Activated naive CD8-positive, alpha-beta T cell treated with anti-CD3 and anti-CD28 coated beads, Interleukin-2, amount 50 U/mL, for 16 hours (primary cell): ENCODE measurements around the gene YIPF5.

ENCODE experiments used
- DNase-seq: peaks from one replicate; pipeline ENCODE4 v3.0.0-alpha.2; 2020; ENCODE audit warnings: low read depth, low spot score

Gene YIPF5

DNA sequence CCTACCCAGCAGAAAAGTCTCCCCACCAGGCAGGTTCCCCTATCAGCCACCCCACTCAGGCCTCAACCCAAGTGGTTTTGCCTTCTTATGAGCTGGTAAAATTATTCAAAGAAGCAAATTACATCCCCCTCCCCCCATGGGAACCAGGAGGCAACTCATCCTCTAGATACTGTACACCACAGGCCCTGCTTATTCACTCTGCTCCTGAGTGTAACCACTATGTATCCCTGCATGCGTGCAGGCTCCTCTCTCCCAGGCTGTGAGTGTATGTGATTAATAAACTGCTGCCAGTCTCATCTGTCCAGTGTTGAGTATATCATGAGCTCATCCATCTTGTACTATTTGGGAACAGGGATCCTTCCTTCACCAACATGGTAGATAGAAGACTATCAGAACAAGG lies 8.8 kb upstream of the YIPF5 start:
- no peak for DNase-seq

DNA sequence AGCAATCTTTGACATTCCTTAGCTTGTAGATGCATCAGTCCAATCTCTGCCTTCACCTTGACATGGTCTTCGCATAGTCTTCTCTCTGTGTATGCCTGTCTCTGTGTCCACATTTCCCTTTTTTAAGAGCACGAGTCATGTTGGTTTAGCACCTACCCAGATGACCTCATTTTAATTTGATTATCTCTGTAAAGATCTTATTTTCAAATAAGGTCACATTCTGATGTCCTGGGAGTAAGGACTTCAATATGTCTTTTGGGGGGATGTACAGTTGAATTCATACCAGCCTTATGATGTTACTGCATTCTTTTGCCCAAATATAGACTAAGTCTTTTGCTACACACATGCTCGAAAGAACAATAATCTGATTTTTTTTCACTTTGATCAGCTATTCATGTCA lies 7.1 kb upstream of the YIPF5 start:
- DNase-seq, result no peak

GRCh38 chr5:144173766-144174165 lies 3.3 kb upstream of the YIPF5 start:
- DNase-seq, result no peak

- DNase-seq, result no peak
These were observed 569 bp downstream of the YIPF5 start for GRCh38 chr5:144169904-144170275.

DNA sequence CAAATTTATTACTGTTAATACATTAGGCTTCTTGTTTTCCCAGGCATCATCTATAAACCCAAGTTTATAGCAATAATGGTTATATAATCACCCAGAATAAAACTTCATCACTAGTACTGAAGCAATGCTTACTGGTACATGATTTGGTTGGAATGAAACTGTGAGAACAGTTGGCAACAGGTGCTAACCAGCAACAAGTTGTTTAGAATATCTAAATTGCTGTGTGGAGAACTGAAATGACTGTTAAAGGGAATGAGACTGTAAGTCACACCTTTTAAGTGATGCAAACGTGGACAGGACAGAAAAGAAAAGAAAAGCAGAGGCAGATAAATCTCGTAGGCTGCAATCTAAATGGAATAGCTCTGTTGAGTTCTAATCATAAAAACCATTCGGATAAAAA lies 2.5 kb downstream of the YIPF5 start:
- no peak for DNase-seq

GRCh38 chr5:144166696-144167095 lies 3.8 kb downstream of the YIPF5 start:
- DNase-seq, result no peak

DNA sequence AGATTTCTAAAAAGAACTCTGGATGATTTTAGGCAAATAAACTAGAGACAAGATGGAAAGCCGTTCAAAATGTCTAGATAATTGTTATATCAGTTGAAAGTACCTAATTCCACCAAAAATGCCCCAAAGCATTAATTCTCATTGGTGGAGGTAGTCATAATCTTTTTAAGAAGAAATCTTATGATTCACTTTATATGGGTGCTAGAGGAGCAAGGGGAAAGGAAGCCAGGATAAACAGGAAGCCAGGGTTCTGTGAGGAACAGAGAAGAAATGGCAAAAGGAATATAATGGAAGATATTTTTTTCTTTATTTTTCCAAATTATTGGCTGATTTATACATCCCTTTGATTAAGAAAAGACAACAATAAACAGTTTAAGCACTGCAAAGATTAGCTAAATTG lies 7.8 kb downstream of the YIPF5 start:
- no peak for DNase-seq

DNA sequence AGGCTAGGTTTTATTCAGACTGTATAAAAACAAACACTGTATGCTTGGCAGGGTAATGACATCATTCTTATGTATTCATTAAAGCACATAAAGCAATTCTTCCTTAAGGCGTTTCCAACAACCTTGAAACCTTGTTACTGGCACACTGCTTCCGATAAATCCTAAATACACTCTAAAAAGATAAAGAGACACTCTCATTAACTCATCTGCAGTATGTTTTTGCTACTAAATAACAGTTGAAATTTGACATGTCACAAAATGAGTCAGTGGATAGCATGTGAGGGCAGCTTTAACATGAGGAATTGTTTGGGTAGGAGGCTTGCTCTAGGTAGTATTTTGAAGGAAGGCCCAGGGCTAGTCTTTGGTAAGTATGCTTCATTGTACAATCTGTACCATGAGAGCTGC lies 13.7 kb downstream of the YIPF5 start:
- DNase-seq, result no peak

DNA sequence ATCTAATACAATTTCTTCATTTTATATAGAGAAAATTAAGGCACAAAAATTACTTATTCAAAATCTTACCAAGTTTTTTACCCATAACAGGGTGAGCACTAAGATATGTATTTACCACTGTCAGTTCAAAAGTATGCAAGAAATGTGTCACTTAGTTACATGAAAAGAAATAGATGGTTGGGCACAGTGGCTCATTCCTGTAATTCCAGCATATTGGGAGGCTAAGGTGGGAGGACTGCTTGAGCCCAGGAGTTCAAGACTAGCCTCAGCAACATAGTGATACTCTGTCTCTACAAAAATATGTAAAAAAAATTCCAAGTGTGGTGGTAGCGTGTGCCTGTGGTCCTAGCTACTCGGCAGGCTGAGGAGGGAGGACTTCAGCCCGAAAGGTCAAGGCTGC lies 19.4 kb downstream of the YIPF5 start:
- no peak for DNase-seq

- no peak for DNase-seq
These were observed 25.3 kb downstream of the YIPF5 start for GRCh38 chr5:144144956-144145751.

GRCh38 chr5:144143625-144144024 lies 26.8 kb downstream of the YIPF5 start:
- DNase-seq, result no peak

- no peak for DNase-seq
These were observed 27.7 kb downstream of the YIPF5 start for GRCh38 chr5:144142824-144143162.

DNA sequence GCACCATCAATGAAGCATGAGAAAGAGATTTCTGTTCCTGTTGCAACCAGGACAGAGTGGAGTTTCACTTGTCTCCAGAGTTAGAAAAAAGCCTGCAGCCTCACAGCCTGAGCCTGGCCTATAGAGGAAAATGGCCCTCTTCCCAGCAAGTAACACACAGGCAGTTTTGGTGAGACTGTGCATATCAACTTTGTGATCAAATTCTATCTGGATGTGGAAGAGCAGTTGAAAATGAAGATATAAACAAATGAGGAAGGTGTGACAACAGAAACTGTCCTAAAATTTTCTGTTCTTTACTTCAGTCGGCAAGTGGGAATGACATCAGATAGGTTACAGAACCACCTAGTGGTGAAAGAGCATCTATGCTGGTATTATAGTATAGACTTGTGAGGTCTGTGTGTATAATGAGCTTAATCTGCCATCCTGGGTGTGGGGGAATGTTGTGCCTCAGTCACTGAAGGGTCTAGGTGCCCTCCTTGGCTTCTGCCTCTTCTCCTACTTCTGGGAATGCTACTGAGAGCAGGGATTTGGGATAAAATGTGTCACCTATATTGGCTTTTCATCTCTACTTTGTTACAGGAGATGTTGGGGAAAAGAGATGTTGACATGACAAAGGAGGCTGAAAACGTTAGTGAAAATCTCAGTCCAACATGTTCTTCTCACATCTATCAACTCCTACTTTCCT lies 28.2 kb downstream of the YIPF5 start:
- DNase-seq, result no peak

GRCh38 chr5:144141585-144141984 lies 28.9 kb downstream of the YIPF5 start:
- no peak for DNase-seq

DNA sequence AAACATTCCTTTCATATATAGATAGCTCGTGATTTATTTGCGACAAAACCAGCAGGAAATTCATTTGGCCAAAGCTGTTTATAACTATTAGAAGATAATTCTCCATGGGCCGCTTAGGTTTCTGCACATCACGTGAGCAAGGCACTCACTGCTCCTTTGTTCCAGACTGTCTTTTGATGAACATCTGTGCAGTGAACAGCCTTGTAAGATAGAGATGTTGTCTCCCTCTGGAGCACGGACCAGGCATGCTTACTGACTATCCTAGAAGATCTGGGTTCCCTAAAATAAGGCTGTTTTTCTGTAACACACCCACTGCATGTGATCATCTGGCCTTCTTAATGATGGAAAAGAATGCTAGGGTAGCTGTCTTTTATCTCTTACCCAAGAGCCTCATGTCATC lies 30.9 kb downstream of the YIPF5 start:
- no peak for DNase-seq

DNA sequence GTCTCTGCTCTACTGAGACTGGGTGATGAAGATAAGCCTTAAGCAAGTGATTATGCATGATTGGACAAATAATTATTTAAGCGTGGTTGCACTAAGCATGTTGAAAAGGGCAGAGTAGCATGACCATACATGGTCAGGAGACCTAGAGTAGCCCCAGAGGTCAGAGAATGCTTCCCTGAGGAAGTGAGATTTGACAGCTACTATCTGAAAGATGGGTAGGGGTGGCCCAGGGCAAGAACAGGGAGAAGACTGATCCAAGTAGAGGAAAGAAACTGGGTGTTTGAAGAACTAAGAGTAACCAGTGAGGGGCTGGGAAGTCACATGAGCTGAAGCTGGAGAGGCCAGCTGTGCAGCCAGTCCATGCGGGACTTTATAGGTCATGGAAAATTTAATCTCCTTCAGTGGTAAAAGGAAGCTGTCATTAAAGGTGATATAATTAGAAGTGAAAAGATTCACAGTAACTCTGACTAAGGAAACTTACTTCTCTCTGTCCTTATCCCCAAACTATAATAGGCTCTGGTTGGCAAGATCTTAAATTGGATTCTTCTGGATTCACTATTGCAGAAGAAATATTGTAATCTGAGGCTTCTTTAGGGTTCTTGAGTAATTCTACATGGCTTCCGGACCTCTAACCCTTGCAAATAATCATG lies 35.2 kb downstream of the YIPF5 start:
- DNase-seq, result no peak

GRCh38 chr5:144134194-144134826 lies 36.1 kb downstream of the YIPF5 start:
- DNase-seq, result no peak

DNA sequence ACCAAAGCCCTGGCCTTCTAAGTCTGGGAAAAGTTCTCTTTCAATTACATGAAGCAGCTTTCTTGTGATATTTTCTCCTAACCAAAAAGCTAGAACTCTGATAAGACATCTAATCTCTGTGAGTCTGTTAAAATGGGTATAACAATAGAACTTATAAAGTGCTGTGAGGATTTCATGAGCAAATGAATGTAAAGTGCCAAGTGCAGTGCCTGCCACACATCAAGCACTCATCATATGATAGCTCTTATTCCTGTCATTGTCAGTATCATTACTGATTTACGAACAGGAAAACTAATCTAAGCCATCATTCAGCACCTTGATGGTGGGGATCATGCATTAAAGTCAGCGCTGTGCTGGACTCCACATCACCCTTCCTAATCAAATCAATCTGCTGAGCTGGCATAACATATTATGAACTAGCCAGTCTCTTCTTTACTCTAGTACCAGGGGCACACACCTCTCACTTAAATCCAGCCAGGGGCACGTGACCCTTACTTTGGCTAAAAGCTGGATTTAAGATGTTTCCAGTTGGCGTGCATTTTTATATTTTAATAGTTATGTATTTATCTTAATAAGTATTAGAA lies 37.3 kb downstream of the YIPF5 start:
- no peak for DNase-seq

DNA sequence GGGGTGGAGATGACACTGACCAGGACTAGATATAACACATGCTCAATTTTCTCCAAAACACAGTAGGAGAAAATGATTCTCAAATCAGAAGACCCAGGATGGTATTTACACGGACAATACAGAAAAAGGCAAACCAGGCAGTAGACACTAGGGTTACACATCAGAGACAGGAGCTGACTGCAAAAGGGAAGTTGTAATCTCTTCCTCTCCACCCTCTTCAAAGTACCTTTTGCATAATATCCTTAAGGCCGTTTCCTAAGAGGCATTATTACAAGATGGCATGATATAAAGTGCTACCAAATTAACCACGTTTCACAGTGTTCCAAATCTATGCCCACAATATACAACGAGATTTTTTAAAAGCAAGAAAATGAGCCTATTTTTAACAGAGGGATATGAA lies 39.2 kb downstream of the YIPF5 start:
- DNase-seq, result no peak

- DNase-seq, result no peak
These were observed 40.2 kb downstream of the YIPF5 start for GRCh38 chr5:144130306-144130705.

GRCh38 chr5:144128844-144129243 lies 41.6 kb downstream of the YIPF5 start:
- DNase-seq, result no peak

GRCh38 chr5:144126707-144127106 lies 43.8 kb downstream of the YIPF5 start:
- no peak for DNase-seq
